GM21367 (cell line): ENCODE measurements around the gene NUP107.

Experiments used
- ATAC-seq: cut with Tn5 transposase; IDR thresholded peaks from one replicate; pipeline ENCODE4 v1.9.1; 2021; ENCODE audit not compliant: unreplicated experiment

The NUP107 gene

GRCh38 chr12:68794653-68795251 is 108.0 kb downstream of the NUP107 start:
- ATAC-seq, result no peak
